Keratinocyte (primary cell): Measurements from ENCODE around the gene PTPRR.

Source experiments
- CTCF ChIP-seq, 3 experiments: IDR thresholded peaks in 1 of 3; conservative IDR thresholded peaks in 1 of 3; optimal IDR thresholded peaks in 1 of 3; 2 replicates in 2 of 3; 3 replicates in 1 of 3; pipeline versions ENCODE3 to v1.5.1; 2011; ENCODE audit warnings: low read length in 3 of 3, mild to moderate bottlenecking in 3 of 3, moderate library complexity in 2 of 3, control low read depth in 1 of 3, inconsistent platforms in 1 of 3; ENCODE audit not compliant: insufficient read depth in 2 of 3; ENCODE audit errors: extremely low read depth in 1 of 3
- EZH2 ChIP-seq: IDR thresholded peaks from one replicate; pipeline ENCODE4 v1.6.1; 2012; ENCODE audit warnings: inconsistent platforms, mild to moderate bottlenecking, low read length, moderate library complexity

GRCh38 chr12:70756791-70757190 lies 163.7 kb downstream of the PTPRR start:
- no peak for TF ChIP-seq CTCF (optimal IDR thresholded peaks at IDR 0.05 in 1 of 3, IDR thresholded peaks at IDR 0.05 in 1 of 3, conservative IDR thresholded peaks at IDR 0.05 in 1 of 3; ENCODE audit: extremely low read depth in 1 of 3, insufficient read depth in 2 of 3, low read length in 3 of 3)
- no peak for TF ChIP-seq EZH2
